ENCODE results near the gene SLC4A2.

DNA sequence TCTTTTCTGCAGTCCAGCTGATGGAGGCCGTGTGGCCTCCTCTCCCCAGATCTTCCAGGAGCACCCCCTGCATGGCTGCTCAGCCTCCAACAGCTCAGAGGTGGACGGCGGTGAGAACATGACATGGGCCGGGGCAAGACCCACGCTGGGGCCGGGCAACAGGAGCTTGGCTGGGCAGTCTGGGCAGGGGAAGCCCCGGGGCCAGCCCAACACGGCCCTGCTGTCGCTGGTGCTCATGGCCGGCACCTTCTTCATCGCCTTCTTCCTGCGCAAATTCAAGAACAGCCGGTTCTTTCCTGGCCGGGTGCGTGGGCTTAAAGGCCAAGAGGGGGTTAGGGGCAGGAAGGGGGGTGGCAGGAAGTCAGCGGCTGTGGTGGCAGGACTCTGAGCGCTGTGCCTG lies 14.6 kb downstream of the SLC4A2 start:
- TF ChIP-seq GABPA (IDR thresholded peaks at IDR 0.05; ENCODE audit: low read depth) (no peak), POLR2AphosphoS5 (IDR thresholded peaks at IDR 0.05; ENCODE audit: low read depth) (no peak), SPI1 (IDR thresholded peaks at IDR 0.05; ENCODE audit: borderline replicate concordance, low read depth) (no peak)
- TF ChIP-seq, protein P1, sequence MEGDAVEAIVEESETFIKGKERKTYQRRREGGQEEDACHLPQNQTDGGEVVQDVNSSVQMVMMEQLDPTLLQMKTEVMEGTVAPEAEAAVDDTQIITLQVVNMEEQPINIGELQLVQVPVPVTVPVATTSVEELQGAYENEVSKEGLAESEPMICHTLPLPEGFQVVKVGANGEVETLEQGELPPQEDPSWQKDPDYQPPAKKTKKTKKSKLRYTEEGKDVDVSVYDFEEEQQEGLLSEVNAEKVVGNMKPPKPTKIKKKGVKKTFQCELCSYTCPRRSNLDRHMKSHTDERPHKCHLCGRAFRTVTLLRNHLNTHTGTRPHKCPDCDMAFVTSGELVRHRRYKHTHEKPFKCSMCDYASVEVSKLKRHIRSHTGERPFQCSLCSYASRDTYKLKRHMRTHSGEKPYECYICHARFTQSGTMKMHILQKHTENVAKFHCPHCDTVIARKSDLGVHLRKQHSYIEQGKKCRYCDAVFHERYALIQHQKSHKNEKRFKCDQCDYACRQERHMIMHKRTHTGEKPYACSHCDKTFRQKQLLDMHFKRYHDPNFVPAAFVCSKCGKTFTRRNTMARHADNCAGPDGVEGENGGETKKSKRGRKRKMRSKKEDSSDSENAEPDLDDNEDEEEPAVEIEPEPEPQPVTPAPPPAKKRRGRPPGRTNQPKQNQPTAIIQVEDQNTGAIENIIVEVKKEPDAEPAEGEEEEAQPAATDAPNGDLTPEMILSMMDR (IDR thresholded peaks at IDR 0.05; ENCODE audit: insufficient read depth, low read length), result no peak
